WTC11 (cell line): ENCODE measurements around the gene THOC2. TPM values are rescaled to one million over a fixed set of nuclear protein-coding genes. Genes with fewer than 3 reads are reported as not detected.

Experiments used
- ATAC-seq: fragments of 200-7000 bp; cut with Tn5 transposase; 2 replicates; pipeline ENCODE4 v1.10.0; 2021; ENCODE audit warnings: mild to moderate bottlenecking, moderate library complexity
- CTCF ChIA-PET: fragments of 300-600 bp; sonication (Branson Sonifier 250); formaldehyde crosslinking; loops from one replicate; lab custom pipeline; 2021; ENCODE audit warnings: antibody characterized with exemption; lab: Charles Lee
- POLR2A ChIA-PET: fragments of 350-600 bp; sonication (Branson Sonifier 250); formaldehyde crosslinking; loops from one replicate; lab custom pipeline; 2021; ENCODE audit warnings: antibody characterized with exemption; lab: Charles Lee
- DNase-seq: peaks from one replicate; pipeline ENCODE4 v3.0.0; 2021; ENCODE audit warnings: low spot score
- H3K27ac Mint-ChIP-seq: 2 replicates; pipeline ENCODE4 v1.8.0; 2021; ENCODE audit warnings: mixed read lengths
- H3K27me3 Mint-ChIP-seq: 2 replicates; pipeline ENCODE4 v1.8.0; 2021; ENCODE audit warnings: low read depth, mild to moderate bottlenecking, moderate library complexity, mixed read lengths
- H3K36me3 Mint-ChIP-seq: 2 replicates; pipeline ENCODE4 v1.8.0; 2021; ENCODE audit warnings: mixed read lengths
- H3K4me1 Mint-ChIP-seq: 2 replicates; pipeline ENCODE4 v1.8.0; 2022; ENCODE audit warnings: mixed read lengths
- H3K4me3 Mint-ChIP-seq: 2 replicates; pipeline ENCODE4 v1.8.0; 2021; ENCODE audit warnings: mild to moderate bottlenecking, moderate library complexity, mixed read lengths
- H3K9me3 Mint-ChIP-seq: 2 replicates; pipeline ENCODE4 v1.8.0; 2021; ENCODE audit warnings: mixed read lengths
- AFF4 ChIP-seq: sonication (generic); formaldehyde crosslinking; IDR thresholded peaks from 2 replicates; pipeline ENCODE4 v1.8.1; 2023; ENCODE audit warnings: mild to moderate bottlenecking, missing genetic modification reagents, borderline replicate concordance
- CREB1 ChIP-seq: sonication (generic); formaldehyde crosslinking; IDR thresholded peaks from 2 replicates; pipeline ENCODE4 v1.8.0; 2023; ENCODE audit warnings: mild to moderate bottlenecking, missing genetic modification reagents
- ESRRA ChIP-seq: sonication (generic); formaldehyde crosslinking; IDR thresholded peaks from 2 replicates; pipeline ENCODE4 v1.8.1; 2022; ENCODE audit warnings: mild to moderate bottlenecking, missing genetic modification reagents, borderline replicate concordance
- FOXJ3 ChIP-seq: sonication (generic); formaldehyde crosslinking; IDR thresholded peaks from 2 replicates; pipeline ENCODE4 v1.9.0; 2021; ENCODE audit warnings: missing genetic modification reagents, mild to moderate bottlenecking, borderline replicate concordance
- GRHL2 ChIP-seq: fragments of 250-450 bp; sonication (Bioruptor Pico); IDR thresholded peaks from 2 replicates; pipeline ENCODE4 v1.8.0; 2022; ENCODE audit warnings: mild to moderate bottlenecking, moderate library complexity; ENCODE audit not compliant: insufficient replicate concordance, severe bottlenecking
- KAT7 ChIP-seq: sonication (generic); formaldehyde crosslinking; IDR thresholded peaks from 2 replicates; pipeline ENCODE4 v1.8.1; 2023; ENCODE audit warnings: missing genetic modification reagents, mild to moderate bottlenecking, borderline replicate concordance
- MLX ChIP-seq: sonication (generic); formaldehyde crosslinking; IDR thresholded peaks from 2 replicates; pipeline ENCODE4 v1.8.1; 2023; ENCODE audit warnings: mild to moderate bottlenecking, missing genetic modification reagents, moderate library complexity
- NFE2L1 ChIP-seq: sonication (generic); formaldehyde crosslinking; IDR thresholded peaks from 2 replicates; pipeline ENCODE4 v1.8.1; 2023; ENCODE audit warnings: missing genetic modification reagents
- SMAD4 ChIP-seq: sonication (generic); formaldehyde crosslinking; IDR thresholded peaks from 2 replicates; pipeline ENCODE4 v1.8.0; 2022; ENCODE audit warnings: mild to moderate bottlenecking, missing genetic modification reagents
- SOX15 ChIP-seq: fragments of 250-450 bp; sonication (Bioruptor Pico); IDR thresholded peaks from 2 replicates; pipeline ENCODE4 v1.9.0; 2021; ENCODE audit warnings: mild to moderate bottlenecking
- SP1 ChIP-seq: sonication (generic); formaldehyde crosslinking; conservative IDR thresholded peaks from 2 replicates; pipeline ENCODE4 v1.8.1; 2022; ENCODE audit warnings: missing genetic modification reagents
- ZNF121 ChIP-seq: sonication (generic); formaldehyde crosslinking; IDR thresholded peaks from 2 replicates; pipeline ENCODE4 v1.8.0; 2023; ENCODE audit warnings: missing genetic modification reagents
- ZNF138 ChIP-seq: sonication (generic); formaldehyde crosslinking; conservative IDR thresholded peaks from 2 replicates; pipeline ENCODE4 v1.8.1; 2022; ENCODE audit warnings: mild to moderate bottlenecking, moderate library complexity, missing genetic modification reagents
- ZNF317 ChIP-seq: sonication (generic); formaldehyde crosslinking; IDR thresholded peaks from 2 replicates; pipeline ENCODE4 v1.8.1; 2023; ENCODE audit warnings: low read depth, mild to moderate bottlenecking, moderate library complexity, missing genetic modification reagents, borderline replicate concordance
- total RNA-seq: library from RNA; stranded (reverse); gene quantifications from 3 replicates; pipeline ENCODE4 v1.2.3, GENCODE V29; 2021
- TF ChIP-seq, protein P1 (sequence below): fragments of 250-450 bp; sonication (Bioruptor Pico); IDR thresholded peaks from 2 replicates; pipeline ENCODE4 v1.9.0; 2021; ENCODE audit warnings: moderate library complexity, mild to moderate bottlenecking, inconsistent platforms, borderline replicate concordance
- TF ChIP-seq, protein P2 (sequence below): fragments of 250-450 bp; sonication (Bioruptor Pico); IDR thresholded peaks from 2 replicates; pipeline ENCODE4 v1.9.0; 2021; ENCODE audit warnings: mild to moderate bottlenecking
- TF ChIP-seq, protein P3 (sequence below): sonication (generic); formaldehyde crosslinking; IDR thresholded peaks from 2 replicates; pipeline ENCODE4 v1.8.1; 2023; ENCODE audit warnings: mild to moderate bottlenecking, moderate library complexity, missing genetic modification reagents

The THOC2 gene
- total RNA-seq, 1 experiment from 2014 or later = 66.1 TPM

- TF ChIP-seq CREB1 (no peak), ZNF138 (CRISPR knock-in tag) (no peak), ZNF121 (CRISPR knock-in tag) (no peak), FOXJ3 (CRISPR knock-in tag) (no peak), AFF4 (CRISPR knock-in tag) (no peak), KAT7 (CRISPR knock-in tag) (no peak), ESRRA (CRISPR knock-in tag) (no peak), SP1 (CRISPR knock-in tag) (no peak)
- TF ChIP-seq, protein P1, sequence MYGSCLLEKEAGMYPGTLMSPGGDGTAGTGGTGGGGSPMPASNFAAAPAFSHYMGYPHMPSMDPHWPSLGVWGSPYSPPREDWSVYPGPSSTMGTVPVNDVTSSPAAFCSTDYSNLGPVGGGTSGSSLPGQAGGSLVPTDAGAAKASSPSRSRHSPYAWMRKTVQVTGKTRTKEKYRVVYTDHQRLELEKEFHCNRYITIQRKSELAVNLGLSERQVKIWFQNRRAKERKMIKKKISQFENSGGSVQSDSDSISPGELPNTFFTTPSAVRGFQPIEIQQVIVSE (CRISPR knock-in tag) = no peak
- TF ChIP-seq, protein P2, sequence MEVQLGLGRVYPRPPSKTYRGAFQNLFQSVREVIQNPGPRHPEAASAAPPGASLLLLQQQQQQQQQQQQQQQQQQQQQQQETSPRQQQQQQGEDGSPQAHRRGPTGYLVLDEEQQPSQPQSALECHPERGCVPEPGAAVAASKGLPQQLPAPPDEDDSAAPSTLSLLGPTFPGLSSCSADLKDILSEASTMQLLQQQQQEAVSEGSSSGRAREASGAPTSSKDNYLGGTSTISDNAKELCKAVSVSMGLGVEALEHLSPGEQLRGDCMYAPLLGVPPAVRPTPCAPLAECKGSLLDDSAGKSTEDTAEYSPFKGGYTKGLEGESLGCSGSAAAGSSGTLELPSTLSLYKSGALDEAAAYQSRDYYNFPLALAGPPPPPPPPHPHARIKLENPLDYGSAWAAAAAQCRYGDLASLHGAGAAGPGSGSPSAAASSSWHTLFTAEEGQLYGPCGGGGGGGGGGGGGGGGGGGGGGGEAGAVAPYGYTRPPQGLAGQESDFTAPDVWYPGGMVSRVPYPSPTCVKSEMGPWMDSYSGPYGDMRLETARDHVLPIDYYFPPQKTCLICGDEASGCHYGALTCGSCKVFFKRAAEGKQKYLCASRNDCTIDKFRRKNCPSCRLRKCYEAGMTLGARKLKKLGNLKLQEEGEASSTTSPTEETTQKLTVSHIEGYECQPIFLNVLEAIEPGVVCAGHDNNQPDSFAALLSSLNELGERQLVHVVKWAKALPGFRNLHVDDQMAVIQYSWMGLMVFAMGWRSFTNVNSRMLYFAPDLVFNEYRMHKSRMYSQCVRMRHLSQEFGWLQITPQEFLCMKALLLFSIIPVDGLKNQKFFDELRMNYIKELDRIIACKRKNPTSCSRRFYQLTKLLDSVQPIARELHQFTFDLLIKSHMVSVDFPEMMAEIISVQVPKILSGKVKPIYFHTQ = no peak
- Mint-ChIP-seq H3K4me3 (no peak overlapping the region), H3K27me3 (no peaks in the 10 kb centered on the region; the same call in 1 of the 2 replicates), H3K4me1 (no peaks in the 10 kb centered on the region), H3K27ac (no peak overlapping the region), H3K36me3 (no peaks in the 10 kb centered on the region), H3K9me3 (0 out of 2 replicates have a peak, but pooled peaks cover 3% of the 10 kb centered on the region)
- ChIA-PET CTCF (no interaction called here), POLR2A (no interaction called here)
- DNase-seq = no peak
- ATAC-seq = no peak
These were observed 170.3 kb downstream of the THOC2 start for GRCh38 chrX:123562342-123563146.

DNA sequence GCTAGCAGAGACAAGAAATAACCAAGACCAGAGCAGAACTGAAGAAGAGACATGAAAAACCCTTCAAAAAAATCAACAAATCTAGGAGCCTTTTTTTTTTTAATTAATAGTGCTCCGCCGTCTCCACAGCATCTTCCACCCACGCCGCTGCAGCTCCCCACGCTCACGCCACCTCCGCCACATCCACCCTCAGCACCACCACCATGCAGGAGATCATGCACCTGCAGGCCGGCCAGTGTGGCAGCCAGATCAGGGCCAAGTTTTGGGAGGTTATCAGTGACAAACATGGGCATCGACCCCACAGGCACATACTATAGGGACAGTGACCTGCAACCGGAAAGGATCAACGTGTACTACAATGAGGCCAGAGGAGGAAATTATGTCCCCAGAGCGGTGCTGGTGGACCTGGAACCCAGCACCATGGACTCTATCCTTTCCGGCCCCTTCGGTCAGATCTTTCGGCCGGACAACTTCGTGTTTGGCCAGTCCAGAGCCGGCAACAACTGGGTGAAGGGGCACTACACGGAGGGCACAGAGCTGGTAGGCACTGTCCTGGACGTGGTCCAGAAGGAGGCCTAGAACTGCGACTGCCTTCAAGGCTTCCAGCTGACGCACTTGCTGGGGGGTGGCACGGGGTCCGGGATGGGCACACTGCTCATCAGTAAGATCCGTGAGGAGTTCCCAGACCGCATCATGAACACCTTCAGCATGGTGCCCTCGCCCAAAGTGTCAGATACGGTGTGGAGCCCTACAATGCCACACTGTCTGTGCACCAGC is 171.2 kb downstream of the THOC2 start:
- ChIA-PET POLR2A (no interaction called here), CTCF (no interaction called here)
- TF ChIP-seq, protein P3, sequence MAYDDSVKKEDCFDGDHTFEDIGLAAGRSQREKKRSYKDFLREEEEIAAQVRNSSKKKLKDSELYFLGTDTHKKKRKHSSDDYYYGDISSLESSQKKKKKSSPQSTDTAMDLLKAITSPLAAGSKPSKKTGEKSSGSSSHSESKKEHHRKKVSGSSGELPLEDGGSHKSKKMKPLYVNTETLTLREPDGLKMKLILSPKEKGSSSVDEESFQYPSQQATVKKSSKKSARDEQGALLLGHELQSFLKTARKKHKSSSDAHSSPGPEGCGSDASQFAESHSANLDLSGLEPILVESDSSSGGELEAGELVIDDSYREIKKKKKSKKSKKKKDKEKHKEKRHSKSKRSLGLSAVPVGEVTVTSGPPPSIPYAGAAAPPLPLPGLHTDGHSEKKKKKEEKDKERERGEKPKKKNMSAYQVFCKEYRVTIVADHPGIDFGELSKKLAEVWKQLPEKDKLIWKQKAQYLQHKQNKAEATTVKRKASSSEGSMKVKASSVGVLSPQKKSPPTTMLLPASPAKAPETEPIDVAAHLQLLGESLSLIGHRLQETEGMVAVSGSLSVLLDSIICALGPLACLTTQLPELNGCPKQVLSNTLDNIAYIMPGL (CRISPR knock-in tag) = no peak
- TF ChIP-seq SOX15 (CRISPR knock-in tag) (no peak), GRHL2 (CRISPR knock-in tag) (no peak), ZNF317 (CRISPR knock-in tag) (no peak), SMAD4 (CRISPR knock-in tag) (no peak), MLX (CRISPR knock-in tag) (no peak), NFE2L1 (CRISPR knock-in tag) (no peak)
- TF ChIP-seq, protein P1 (CRISPR knock-in tag) = no peak
- Mint-ChIP-seq H3K27me3 (no peaks in the 10 kb centered on the region; the same call in 1 of the 2 replicates), H3K9me3 (0 out of 2 replicates have a peak, but pooled peaks cover 3% of the 10 kb centered on the region), H3K36me3 (no peaks in the 10 kb centered on the region), H3K4me1 (no peaks in the 10 kb centered on the region), H3K4me3 (no peak overlapping the region), H3K27ac (no peak overlapping the region)
- no peak for DNase-seq
- ATAC-seq = no peak
